GM20000 (cell line): ENCODE results near the gene CHD1L.

Experiments used
- DNase-seq: peaks from one replicate; pipeline ENCODE4 v3.0.0; 2012; ENCODE audit warnings: low spot score
- CTCF ChIP-seq: IDR thresholded peaks from 2 replicates; pipeline ENCODE4 v1.5.1; 2012; ENCODE audit warnings: mild to moderate bottlenecking, control low read depth; ENCODE audit errors: extremely low read depth, missing control alignments

The CHD1L gene

DNA sequence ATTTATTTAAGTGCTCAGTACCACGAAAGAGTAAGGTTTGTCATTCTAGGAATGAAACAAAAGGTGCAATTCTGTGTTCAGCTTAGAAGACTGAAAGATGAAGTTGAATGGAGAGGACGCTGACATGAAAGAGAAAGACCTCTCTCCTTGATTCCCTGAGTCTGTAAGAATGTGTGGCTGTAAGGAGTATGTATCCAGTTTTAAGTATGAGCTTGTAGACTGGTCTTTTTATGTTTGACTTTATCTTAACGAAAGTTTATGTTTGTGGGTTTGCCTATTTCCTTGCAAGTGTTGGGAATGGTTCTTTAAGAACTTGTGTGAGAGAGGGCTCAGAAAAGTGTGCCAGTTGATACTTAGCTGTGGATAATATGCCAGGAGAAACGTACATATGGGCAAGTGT, 1.4 kb downstream of the CHD1L start:
- DNase-seq = peak; percentile 13
- TF ChIP-seq CTCF = no peak

DNA sequence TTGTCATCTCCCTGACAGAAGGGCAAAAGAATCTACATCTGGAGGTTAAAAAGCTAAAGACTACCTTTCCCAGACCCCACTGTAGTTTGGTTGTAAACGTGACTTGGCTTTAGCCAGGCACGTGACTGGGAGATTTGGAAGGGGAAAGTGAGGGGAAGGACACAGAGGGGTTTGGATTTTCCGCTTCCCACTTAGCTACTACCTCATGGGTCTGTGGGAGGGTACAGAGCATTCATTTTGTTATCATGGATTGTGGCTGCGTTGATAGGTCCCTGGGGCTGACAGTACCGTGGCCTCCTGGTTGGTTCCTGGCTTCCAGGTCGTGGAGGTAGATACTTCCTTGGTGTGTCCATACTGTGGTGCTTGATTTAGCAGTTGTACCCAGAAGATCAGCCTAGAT, 2.6 kb downstream of the CHD1L start:
- no peak for DNase-seq
- TF ChIP-seq CTCF = no peak

DNA sequence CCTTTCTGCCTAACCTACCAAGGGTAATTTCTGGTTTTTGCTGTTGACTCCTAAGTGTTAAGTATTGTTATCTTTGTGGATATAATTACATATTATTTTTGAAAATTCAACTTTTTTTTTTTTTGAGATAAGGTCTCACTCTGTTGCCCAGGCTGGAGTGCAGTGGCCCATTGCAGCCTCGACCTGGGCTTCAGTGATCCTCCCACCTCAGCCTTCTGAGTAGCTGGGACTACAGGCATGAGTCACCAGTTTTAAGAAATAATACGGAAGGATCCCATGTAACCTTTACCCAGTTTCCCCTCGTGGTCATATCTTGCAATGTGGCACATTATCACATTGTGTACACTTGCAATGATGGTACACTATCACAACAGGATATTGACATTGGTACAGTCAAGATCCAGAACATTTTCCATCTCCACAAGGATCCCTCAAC, 3.1 kb downstream of the CHD1L start:
- DNase-seq = no peak
- TF ChIP-seq CTCF = no peak

DNA sequence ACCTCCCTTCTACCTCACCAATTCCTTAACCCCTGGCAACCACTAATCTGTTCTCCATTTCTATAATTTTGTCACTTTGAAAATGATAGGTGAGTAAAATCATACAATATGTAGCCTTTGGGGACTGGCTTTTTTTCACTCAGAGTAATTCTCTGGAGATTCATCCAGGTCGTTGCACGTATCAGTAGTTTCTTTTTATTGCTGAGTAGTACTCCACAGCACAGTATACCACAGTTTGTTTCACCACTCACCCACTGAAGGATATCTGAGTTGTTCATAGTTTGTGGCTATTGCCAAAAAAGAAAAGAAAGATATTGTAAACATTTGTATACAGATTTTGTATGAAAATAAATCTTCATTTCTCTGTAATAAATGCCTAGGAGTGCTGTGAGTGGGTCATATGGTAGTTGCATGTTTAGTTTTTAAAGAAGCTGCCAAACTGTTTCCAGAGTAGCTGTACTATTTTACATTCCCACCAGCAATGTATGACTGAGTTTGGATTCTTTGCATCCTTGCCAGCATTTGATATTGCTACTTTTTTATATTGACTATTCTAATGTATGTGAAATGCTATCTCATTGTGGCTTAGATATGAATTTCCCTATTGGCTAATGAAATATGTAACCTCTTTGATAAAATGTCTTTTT, 3.7 kb downstream of the CHD1L start:
- TF ChIP-seq CTCF = no peak
- no peak for DNase-seq

GRCh38 chr1:147246910-147247655, 4.6 kb downstream of the CHD1L start:
- no peak for DNase-seq
- TF ChIP-seq CTCF = no peak

DNA sequence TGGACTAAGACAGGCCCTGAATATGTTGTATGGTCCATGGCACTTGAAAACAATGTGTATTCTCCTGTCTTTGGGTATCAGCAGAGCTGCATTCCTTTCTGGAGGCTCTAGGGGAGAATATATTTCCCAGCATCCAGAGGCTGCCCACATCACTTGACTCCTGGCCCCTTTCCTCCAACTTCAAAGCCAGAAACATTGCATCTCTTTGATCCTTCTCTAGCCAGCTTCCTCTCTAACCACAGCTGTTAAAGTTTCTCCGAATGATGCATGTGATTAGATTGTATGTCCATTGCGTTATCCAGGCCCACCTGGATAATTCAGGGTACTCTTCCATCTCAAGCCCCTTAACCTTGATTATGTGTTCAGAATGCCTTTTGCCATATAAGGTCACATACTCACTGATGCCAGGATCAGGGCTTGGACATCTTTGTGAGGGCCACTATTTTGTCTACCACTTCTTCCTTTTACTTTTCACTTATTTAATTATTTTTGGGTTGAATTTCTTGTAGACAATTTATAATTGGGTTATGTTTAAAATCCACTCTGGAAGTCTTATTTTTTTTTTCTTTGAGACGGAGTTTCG, 5.3 kb downstream of the CHD1L start:
- no peak for TF ChIP-seq CTCF
- no peak for DNase-seq

DNA sequence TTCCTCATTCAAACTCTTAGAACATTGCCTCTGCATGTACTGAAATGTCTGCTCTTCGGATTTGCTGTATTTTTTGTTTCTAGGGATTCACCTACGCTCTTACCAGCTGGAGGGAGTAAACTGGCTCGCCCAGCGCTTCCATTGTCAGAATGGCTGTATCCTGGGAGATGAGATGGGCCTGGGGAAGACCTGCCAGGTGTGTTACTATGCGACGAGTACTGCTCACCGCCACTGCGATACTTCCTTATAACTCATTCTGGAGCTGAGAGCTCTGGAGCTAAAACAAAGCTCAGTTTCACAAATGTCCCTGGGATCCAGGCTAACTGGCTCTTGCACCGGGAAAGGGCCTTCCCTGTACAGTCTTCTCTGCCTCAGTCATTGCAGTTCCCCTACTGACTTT, 10.1 kb downstream of the CHD1L start:
- no peak for TF ChIP-seq CTCF
- DNase-seq = no peak
